ENCODE measurements around the gene C19orf44.

The C19orf44 gene

GRCh38 chr19:16566161-16566560 is 70.0 kb downstream of the C19orf44 start:
- TF ChIP-seq ZFX (IDR thresholded peaks at IDR 0.05) (no peak), CTCF (conservative IDR thresholded peaks at IDR 0.05) (no peak)
- H3K27ac ChIP-seq: peak overlapping the region; percentile 81

GRCh38 chr19:16566702-16567101 is 70.5 kb downstream of the C19orf44 start:
- peak overlapping the region; percentile 81 for H3K27ac ChIP-seq
- no peak for TF ChIP-seq CTCF (conservative IDR thresholded peaks at IDR 0.05)

GRCh38 chr19:16569609-16570320 is 73.6 kb downstream of the C19orf44 start:
- peak overlapping the region; percentile 91 for H3K27ac ChIP-seq
- TF ChIP-seq ZFX (IDR thresholded peaks at IDR 0.05) (no peak), CTCF (conservative IDR thresholded peaks at IDR 0.05) (no peak)

Data from C4-2B (cell line).